ENCODE measurements around the gene TNFSF10.

DNA sequence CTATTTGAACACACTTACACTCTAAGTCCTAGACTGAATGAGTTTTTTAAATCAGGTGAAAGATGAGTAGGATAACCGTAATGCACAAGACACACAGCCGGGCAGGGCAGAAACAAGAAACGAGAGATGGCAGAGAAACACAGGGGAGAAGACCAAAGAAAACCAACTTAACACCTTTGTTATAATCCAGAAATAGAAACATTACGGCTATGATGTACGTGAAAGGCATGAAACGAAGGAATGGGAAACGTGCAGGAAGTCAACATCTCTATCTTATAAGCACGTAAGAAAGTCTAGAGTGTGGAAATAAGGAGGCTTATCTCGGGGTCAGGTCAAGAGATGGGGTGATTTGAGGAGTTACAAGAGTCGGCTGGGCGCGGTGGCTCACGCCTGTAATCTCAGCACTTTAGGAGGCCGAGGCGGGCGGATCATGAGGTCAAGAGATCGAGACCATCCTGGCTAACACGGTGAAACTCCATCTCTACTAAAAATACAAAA is 1.9 kb upstream of the TNFSF10 start:
- no peak for TF ChIP-seq POLR2A (IDR thresholded peaks at IDR 0.05; ENCODE audit: low read length)
- no peak for TF ChIP-seq NFE2L2 (conservative IDR thresholded peaks at IDR 0.05; ENCODE audit: low read length)
- TF ChIP-seq KDM5A (IDR thresholded peaks at IDR 0.05) = no peak
- no peak for TF ChIP-seq RNF2 (IDR thresholded peaks at IDR 0.05; ENCODE audit: borderline replicate concordance, low read depth)
- TF ChIP-seq, protein P1, sequence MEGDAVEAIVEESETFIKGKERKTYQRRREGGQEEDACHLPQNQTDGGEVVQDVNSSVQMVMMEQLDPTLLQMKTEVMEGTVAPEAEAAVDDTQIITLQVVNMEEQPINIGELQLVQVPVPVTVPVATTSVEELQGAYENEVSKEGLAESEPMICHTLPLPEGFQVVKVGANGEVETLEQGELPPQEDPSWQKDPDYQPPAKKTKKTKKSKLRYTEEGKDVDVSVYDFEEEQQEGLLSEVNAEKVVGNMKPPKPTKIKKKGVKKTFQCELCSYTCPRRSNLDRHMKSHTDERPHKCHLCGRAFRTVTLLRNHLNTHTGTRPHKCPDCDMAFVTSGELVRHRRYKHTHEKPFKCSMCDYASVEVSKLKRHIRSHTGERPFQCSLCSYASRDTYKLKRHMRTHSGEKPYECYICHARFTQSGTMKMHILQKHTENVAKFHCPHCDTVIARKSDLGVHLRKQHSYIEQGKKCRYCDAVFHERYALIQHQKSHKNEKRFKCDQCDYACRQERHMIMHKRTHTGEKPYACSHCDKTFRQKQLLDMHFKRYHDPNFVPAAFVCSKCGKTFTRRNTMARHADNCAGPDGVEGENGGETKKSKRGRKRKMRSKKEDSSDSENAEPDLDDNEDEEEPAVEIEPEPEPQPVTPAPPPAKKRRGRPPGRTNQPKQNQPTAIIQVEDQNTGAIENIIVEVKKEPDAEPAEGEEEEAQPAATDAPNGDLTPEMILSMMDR (IDR thresholded peaks at IDR 0.05) = no peak

All from A549 (cell line).